Neural cell (in vitro differentiated cells): Measurements from ENCODE around the gene COG5.

ENCODE experiments used
- CTCF ChIP-seq: fragments of 450-650 bp; IDR thresholded peaks from 2 replicates; pipeline ENCODE4 v1.5.1; 2014; ENCODE audit warnings: antibody characterized with exemption, mild to moderate bottlenecking, moderate library complexity; ENCODE audit not compliant: poor library complexity, severe bottlenecking
- EP300 ChIP-seq: fragments of 450-650 bp; conservative IDR thresholded peaks from 2 replicates; pipeline ENCODE4 v1.6.1; 2014; ENCODE audit warnings: antibody characterized with exemption, mild to moderate bottlenecking, moderate library complexity; ENCODE audit not compliant: poor library complexity, severe bottlenecking
- EZH2 ChIP-seq: fragments of 200-600, 300-800 bp; shearing (Covaris generic), sonication (generic); IDR thresholded peaks from 2 replicates; pipeline ENCODE4 v1.6.1; 2014; ENCODE audit warnings: antibody characterized with exemption, low read length, borderline replicate concordance, mild to moderate bottlenecking; ENCODE audit not compliant: insufficient read depth, poor library complexity, severe bottlenecking
- MXI1 ChIP-seq: fragments of 450-650 bp; conservative IDR thresholded peaks from 2 replicates; pipeline ENCODE4 v1.6.1; 2014; ENCODE audit warnings: antibody characterized with exemption, mild to moderate bottlenecking; ENCODE audit not compliant: poor library complexity, severe bottlenecking
- POLR2AphosphoS5 ChIP-seq: IDR thresholded peaks from 2 replicates; pipeline ENCODE4 v1.6.1; 2012
- REST ChIP-seq: IDR thresholded peaks from 2 replicates; pipeline ENCODE4 v1.6.1; 2012; ENCODE audit warnings: borderline replicate concordance
- TAF1 ChIP-seq: IDR thresholded peaks from 2 replicates; pipeline ENCODE4 v1.6.1; 2012; ENCODE audit warnings: low read depth

- TF ChIP-seq EZH2 (no peak), MXI1 (no peak), CTCF (no peak), POLR2AphosphoS5 (no peak), EP300 (no peak), TAF1 (no peak), REST (no peak)
Observed at GRCh38 chr7:107208024-107208521, 355.6 kb downstream of the COG5 start.
